PFSK-1 (cell line): ENCODE data around the gene PVR.

Source experiments
- POLR2AphosphoS5 ChIP-seq: IDR thresholded peaks from 2 replicates; pipeline ENCODE4 v1.6.1; 2012; ENCODE audit warnings: low read depth, mild to moderate bottlenecking, control low read depth, low read length, moderate library complexity
- REST ChIP-seq, 2 experiments: IDR thresholded peaks; 2 replicates each; pipeline versions ENCODE4 v1.6.1 to v1.8.0; 2011 to 2012; ENCODE audit warnings: low read depth in 2 of 2, low read length in 2 of 2, control low read depth in 1 of 2, inconsistent platforms in 1 of 2, mild to moderate bottlenecking in 1 of 2, moderate library complexity in 1 of 2; ENCODE audit not compliant: insufficient read depth in 1 of 2
- SIN3A ChIP-seq: IDR thresholded peaks from 2 replicates; pipeline ENCODE4 v1.6.1; 2012; ENCODE audit warnings: mild to moderate bottlenecking, low read length, moderate library complexity, borderline replicate concordance; ENCODE audit not compliant: insufficient read depth
- TAF1 ChIP-seq: IDR thresholded peaks from 2 replicates; pipeline ENCODE4 v1.6.1; 2012; ENCODE audit warnings: low read length, control low read depth, borderline replicate concordance; ENCODE audit not compliant: insufficient read depth

- TF ChIP-seq TAF1 (no peak), REST (IDR thresholded peaks at IDR 0.05; ENCODE audit: insufficient read depth in 1 of 2, low read depth in 2 of 2, low read length in 2 of 2) (no peak), POLR2AphosphoS5 (no peak), SIN3A (no peak)
Observed at GRCh38 chr19:44613295-44614178, 30.2 kb upstream of the PVR start, which contains the start of gene IGSF23.
